Measurements from ENCODE around the gene EGFR.

The EGFR gene

DNA sequence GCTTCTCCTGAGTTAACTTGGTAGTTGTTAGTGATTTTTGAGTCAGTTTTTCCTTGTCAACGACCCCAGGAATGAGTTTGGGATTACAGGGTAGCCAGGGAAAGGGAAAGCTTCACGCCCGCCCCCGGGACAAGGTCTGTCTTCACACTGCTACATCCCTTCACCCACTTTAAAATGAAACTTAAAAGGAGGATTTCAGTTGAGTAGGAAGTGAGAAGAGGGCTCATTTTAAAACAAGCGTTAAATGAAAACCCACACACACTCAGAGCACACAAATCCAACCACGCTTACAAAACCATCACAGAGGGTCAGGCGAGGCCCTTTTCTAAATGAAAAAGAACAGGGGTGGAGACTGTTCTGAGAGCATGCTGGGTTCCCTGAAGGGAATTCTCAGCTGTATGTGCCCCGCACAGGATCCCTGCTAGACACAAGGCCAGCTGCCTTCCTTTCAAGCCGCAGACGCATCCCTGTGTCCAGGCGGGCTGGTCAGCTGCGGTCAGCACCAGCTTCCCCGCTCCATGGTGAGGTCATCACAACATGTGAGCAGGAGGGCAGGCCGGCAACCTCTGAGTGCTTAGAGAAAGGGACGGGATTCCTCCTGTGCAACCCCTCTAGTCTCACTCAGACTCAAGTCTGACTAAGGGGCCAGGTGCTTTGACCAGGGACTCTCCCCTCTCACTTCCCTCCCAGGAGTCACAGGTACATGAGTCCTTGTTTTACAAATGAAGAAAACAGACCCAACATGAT, 111.8 kb downstream of the EGFR start:
- peak; percentile 34 for DNase-seq

DNA sequence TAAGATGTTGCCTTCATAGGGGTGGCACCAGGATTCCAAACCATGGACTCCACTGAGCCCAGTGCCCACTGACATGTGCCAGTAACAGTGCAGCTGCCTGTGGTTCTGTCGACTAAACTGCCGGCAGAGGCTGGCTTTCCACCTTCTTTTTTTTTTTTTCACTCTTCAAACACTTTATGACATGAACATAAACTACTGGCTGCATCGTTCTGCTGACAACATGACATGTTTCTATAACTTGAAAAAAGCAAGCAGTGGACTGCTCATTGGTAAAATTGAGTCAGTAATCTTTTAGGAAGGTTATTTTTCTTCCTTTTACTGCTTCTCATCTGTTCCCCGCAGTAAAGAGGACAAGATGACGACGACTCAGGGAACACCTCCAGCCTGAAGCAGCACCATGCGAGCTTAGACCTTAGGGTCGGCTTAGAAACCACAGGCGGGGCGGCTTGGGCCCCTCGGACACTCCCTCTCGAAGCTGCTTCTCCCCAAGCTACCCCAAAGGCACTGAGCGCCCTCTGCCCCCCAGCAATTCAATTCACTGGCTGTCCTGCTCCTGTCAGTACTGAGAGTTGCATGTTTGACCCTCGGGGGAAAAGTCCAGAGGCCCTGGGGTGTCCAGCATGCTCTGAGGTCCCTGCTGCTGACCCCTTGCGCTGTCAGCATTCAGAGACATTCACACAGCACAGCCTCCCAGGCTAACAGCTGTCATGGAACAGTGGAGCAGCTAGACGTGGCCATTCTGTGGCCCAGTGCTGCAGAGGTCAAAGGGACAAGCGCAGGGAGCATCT, 112.5 kb downstream of the EGFR start:
- DNase-seq, result no peak

DNA sequence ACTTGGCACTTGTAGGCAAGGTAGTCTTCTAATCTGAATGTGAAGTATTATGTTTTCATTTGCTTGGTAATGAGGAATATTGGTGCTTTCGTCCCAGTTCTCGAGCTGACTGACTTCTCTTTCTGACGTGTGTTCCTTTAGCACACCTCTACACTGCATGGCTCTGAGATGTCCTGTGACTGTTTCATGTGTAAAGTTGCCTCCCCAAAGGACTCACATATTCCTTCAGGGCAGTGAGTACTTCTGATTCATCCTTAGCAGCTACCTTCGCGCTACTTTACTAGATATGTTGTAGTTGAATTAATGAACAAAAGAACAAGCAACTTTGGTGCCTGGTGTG, 113.7 kb downstream of the EGFR start:
- no peak for DNase-seq

DNA sequence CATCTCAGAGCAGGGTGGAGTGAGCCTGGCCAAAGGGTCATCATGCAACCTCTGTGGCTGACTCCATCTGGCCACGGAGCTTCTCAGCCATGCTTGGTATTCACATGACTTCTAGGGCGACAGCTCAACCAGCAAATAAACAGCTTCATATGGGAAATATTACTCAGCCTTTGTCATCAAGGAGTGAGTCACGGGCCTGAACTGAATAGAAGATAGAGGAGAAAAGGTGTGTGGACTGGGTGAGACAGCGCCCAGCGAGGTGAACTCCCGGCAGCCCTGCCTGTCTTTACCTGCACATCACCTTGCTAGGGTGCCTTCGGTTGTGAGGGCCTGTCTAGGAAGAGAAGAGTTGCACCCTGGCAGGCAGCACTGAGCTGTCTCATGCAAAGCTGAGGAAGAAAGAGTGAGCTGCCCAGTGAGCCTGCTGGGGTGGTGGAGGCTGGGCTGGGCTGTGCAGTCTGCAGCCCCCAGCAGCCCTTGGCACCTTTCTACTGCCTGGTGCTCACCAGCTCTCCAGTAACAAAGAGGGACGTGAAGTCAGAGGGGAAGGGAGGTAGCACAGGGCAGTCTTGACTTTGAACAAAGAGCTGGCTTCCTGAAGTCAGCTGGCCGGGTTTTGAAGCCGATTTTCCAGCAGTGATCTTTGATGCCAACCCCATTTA, 114.2 kb downstream of the EGFR start:
- no peak for DNase-seq

DNA sequence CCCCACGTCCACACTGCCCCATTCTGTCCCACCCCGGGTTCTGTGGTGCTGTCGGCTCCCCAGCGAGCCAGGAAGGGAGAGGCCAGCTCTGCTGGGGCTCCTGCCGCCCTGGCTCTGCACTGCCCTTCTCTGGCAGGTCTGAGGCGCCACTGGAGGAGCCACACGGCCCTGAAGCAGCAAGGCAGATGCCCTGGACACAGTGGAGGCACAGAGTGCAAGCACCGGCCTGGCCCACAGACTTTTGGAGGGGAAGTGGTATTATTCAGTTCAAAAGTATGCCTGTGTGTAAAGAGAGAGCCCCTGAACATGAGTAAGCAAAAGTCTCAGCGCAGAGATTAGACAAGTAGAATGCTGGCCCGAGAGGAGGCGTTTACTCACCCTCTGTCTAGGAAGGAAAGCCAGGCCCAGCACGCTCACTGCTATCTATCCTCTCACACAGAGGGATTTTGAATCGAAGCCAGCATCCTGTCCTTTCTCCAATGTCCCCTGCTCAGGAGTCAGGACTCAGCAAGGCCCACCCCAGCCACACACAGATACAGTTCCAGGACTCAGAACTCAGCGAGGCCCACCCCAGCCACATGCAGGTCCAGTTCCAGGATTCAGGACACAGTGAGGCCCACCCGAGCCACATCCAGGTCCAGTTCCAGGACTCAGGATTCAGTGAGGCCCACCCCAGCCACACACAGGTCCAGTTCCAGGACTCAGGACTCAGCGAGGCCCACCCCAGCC, 115.0 kb downstream of the EGFR start:
- DNase-seq, result no peak

DNA sequence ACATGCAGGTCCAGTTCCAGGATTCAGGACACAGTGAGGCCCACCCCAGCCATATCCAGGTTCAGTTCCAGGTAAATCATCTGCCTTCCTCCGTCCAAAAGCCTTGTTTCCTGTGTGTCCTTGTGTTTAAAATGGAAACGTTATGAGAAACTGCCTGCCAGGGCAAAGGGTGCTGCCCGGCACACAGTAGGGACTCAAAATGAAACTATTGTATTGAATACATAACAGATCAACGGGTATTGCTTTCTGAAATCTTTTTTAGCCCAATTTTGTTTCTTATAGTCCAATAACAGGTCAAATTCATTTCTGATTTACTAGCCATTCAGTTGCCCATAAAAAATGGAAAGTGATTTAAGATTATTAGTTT, 115.5 kb downstream of the EGFR start:
- DNase-seq, result no peak

DNA sequence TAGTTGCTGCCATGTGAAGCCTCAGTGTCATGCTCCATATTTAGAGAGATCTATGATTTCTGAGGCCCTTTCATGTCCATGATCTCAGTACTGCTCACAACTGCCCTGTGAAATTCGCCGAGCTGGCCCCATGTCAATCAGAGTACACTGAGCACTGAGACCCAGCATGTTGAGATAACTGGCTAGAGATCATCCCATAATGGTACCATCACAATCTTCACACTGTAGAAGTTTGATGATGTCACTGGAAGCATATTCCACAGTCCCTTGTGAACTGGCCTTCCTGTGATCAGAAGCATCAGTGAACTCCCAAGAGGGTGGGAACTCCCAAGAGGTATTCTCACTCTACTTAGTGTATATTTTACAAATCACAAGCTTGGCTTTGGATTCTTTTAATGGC, 116.0 kb downstream of the EGFR start:
- no peak for DNase-seq

GRCh38 chr7:55135462-55135861, 116.6 kb downstream of the EGFR start:
- DNase-seq, result no peak

DNA sequence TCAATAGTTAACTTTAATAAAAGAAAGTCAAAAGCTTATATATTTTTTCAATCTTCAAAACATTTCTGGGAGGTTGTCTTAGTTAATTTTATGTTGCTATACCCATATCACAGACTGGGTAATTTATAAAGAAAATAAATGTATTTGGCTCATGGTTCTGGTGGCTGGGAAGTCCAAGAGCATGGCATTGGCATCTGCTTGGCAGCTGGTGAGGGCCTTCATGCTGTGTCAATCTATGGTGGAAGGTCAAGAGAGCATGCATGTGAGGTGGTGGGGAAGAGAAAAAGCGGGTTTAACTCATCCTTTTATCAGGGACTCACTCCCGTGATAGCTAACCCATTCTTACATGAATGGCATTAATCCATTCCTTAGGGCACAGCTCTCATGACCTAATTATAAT, 119.8 kb downstream of the EGFR start:
- no peak for DNase-seq

GRCh38 chr7:55140221-55140940, 121.6 kb downstream of the EGFR start:
- DNase-seq, result peak; percentile 82

- peak; percentile 95 for DNase-seq
Observed at GRCh38 chr7:55140941-55141278, 122.1 kb downstream of the EGFR start.

GRCh38 chr7:55142919-55143600, 124.2 kb downstream of the EGFR start:
- DNase-seq, result no peak

GRCh38 chr7:55144333-55145317, 125.8 kb downstream of the EGFR start:
- no peak for DNase-seq

DNA sequence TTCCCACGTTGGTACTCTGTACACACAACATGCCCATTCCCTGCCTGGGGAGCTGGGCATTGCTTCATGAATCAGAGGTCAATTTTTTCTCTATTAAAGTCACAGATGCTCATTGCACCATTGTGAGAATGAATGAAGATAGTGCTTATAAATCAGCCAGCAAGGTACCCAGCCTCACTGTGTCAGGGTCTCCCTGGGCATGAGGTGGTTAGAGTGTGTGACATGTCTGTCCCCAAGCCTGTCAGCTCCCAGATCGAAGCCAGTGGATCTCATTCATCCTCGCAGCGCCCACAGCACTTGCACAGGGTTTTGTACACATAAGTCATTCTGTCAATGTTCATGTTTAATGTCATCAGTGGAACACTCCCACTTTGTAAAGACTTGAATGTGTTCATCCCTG, 126.8 kb downstream of the EGFR start:
- DNase-seq, result no peak

- no peak for DNase-seq
Observed at GRCh38 chr7:55147101-55147500, 128.3 kb downstream of the EGFR start.

DNA sequence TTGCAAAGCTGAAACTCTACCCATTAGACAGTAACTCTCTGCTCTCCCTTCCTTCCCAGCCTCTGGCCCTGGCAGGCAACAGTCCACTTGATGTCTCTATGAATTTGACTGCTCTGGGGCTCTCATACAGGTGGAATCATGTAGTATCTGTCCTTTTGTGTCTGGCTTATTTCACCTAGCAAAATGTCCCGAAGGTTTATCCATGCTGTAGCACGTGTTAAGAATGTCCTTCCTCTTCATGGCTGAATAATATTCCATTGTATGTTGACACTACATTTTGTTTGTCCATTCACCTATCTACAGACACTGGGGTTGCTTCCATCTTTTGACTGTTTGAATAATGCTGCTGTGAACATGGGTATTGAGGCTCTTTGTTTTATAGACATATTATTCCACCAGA, 128.9 kb downstream of the EGFR start:
- no peak for DNase-seq

- DNase-seq, result peak; percentile 75
Observed at GRCh38 chr7:55148571-55148970, 129.8 kb downstream of the EGFR start.

GRCh38 chr7:55149001-55149400, 130.2 kb downstream of the EGFR start:
- no peak for DNase-seq

DNA sequence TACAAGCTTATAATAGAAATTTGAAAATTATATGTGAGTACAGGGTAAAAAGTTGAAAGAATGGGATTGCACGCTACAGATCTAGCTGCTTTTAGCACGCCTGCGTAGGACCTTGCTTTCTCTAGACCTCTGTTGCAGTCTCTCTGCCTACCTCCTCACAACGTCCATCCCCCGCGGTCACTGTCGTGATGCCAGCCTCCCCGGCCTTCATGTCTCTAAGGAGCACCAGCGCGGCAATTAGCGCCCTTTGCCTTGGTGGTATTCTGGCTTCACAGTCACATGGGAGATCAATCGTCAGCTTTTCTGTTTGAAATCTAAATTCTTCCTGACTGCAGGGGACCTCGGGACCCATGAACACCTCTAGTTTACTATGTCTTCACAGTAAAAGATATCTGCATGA, 131.3 kb downstream of the EGFR start:
- no peak for DNase-seq

GRCh38 chr7:55150709-55151451, 132.1 kb downstream of the EGFR start:
- no peak for DNase-seq

All from DMS79 treated with DMSO at 0.1 percent for 48 hours (cell line).